HG02763 (cell line): ENCODE measurements around the gene STAT5B.
"Not testable (repeated sequence)": the region's sequence is repeated elsewhere in the genome, so short reads cannot be mapped to it uniquely, and the experiment has no call there.

Experiments used
- ATAC-seq: cut with Tn5 transposase; IDR thresholded peaks from one replicate; pipeline ENCODE4 v1.9.1; 2021; ENCODE audit warnings: mild to moderate bottlenecking, moderate library complexity; ENCODE audit not compliant: unreplicated experiment

STAT5B gene

GRCh38 chr17:42306385-42306667 lies 30.1 kb upstream of the STAT5B start:
- no peak for ATAC-seq

- no peak for ATAC-seq
These were observed 29.6 kb upstream of the STAT5B start for GRCh38 chr17:42305543-42306384.

GRCh38 chr17:42305031-42305330 lies 28.8 kb upstream of the STAT5B start:
- ATAC-seq, result not testable (repeated sequence)

- ATAC-seq, result no peak
These were observed 28.2 kb upstream of the STAT5B start for GRCh38 chr17:42304187-42305030.

GRCh38 chr17:42303694-42304093 lies 27.5 kb upstream of the STAT5B start:
- no peak for ATAC-seq

- no peak for ATAC-seq
These were observed 24.8 kb upstream of the STAT5B start for GRCh38 chr17:42301022-42301421.

- ATAC-seq, result not testable (repeated sequence)
These were observed 23.7 kb upstream of the STAT5B start for GRCh38 chr17:42299913-42300312.

- ATAC-seq, result not testable (repeated sequence)
These were observed 23.2 kb upstream of the STAT5B start for GRCh38 chr17:42299361-42299760.

GRCh38 chr17:42297775-42298174 lies 21.6 kb upstream of the STAT5B start:
- not testable (repeated sequence) for ATAC-seq

- no peak for ATAC-seq
These were observed 19.8 kb upstream of the STAT5B start for GRCh38 chr17:42296012-42296411.

- no peak for ATAC-seq
These were observed 18.5 kb upstream of the STAT5B start for GRCh38 chr17:42294469-42295398.

GRCh38 chr17:42291129-42291528 lies 14.9 kb upstream of the STAT5B start:
- no peak for ATAC-seq

GRCh38 chr17:42290577-42290976 lies 14.4 kb upstream of the STAT5B start:
- ATAC-seq, result no peak

GRCh38 chr17:42289611-42290181 lies 13.5 kb upstream of the STAT5B start:
- ATAC-seq, result no peak

GRCh38 chr17:42288803-42289610 lies 12.8 kb upstream of the STAT5B start:
- ATAC-seq, result peak; percentile 18

- ATAC-seq, result peak; percentile 42
These were observed 12.0 kb upstream of the STAT5B start, which contains the start of gene STAT5A for GRCh38 chr17:42287977-42288802. Gene STAT5A, plus strand, starts transcription at chr17:42288498. Its CDS starts 914 bp downstream, at chr17:42289412.

- ATAC-seq, result peak; percentile 13
These were observed 11.2 kb upstream of the STAT5B start for GRCh38 chr17:42287305-42287976.

- ATAC-seq, result no peak
These were observed 10.4 kb upstream of the STAT5B start for GRCh38 chr17:42286411-42287221.
